Neural cell (in vitro differentiated cells): ENCODE results near the gene ARL4C. TPM values are rescaled to one million over a fixed set of nuclear protein-coding genes. Genes with fewer than 3 reads are reported as not detected.

Experiments used
- H2AFZ ChIP-seq: fragments of 200-600, 300-800 bp; sonication (generic), shearing (Covaris generic); 2 replicates; pipeline ENCODE4 v1.6.0; 2014; ENCODE audit warnings: low read depth, mild to moderate bottlenecking, antibody characterized with exemption, low read length, moderate library complexity
- H3F3A ChIP-seq: fragments of 200-600 bp; shearing (Covaris generic); 2 replicates; pipeline ENCODE4 v1.6.1; 2016; ENCODE audit warnings: mild to moderate bottlenecking, moderate library complexity, mixed read lengths, antibody characterized with exemption, low read length; ENCODE audit not compliant: insufficient read depth, poor library complexity, severe bottlenecking
- H3K27ac ChIP-seq: fragments of 200-600, 300-800 bp; sonication (generic), shearing (Covaris generic); 2 replicates; pipeline ENCODE4 v1.5.1; 2014; ENCODE audit warnings: mild to moderate bottlenecking, low read length, moderate library complexity
- H3K27me3 ChIP-seq: fragments of 300-800, 200-600 bp; sonication (generic), shearing (Covaris generic); 2 replicates; pipeline ENCODE4 v1.6.0; 2014; ENCODE audit warnings: mild to moderate bottlenecking, low read depth, low read length, moderate library complexity; ENCODE audit not compliant: insufficient read depth
- H3K36me3 ChIP-seq: fragments of 300-800, 200-600 bp; sonication (generic), shearing (Covaris generic); 2 replicates; pipeline ENCODE4 v1.5.1; 2014; ENCODE audit warnings: mild to moderate bottlenecking, antibody characterized with exemption, low read length, moderate library complexity; ENCODE audit not compliant: insufficient read depth
- H3K4me2 ChIP-seq: fragments of 300-800, 200-600 bp; sonication (generic), shearing (Covaris generic); 2 replicates; pipeline ENCODE4 v1.6.0; 2014; ENCODE audit warnings: mild to moderate bottlenecking, low read length
- H3K4me3 ChIP-seq: fragments of 300-800, 200-600 bp; sonication (generic), shearing (Covaris generic); 2 replicates; pipeline ENCODE4 v1.5.1; 2014; ENCODE audit warnings: mild to moderate bottlenecking, low read length, moderate library complexity
- H3K79me2 ChIP-seq: fragments of 200-600 bp; shearing (Covaris generic); replicated peaks from 2 replicates; pipeline ENCODE4 v1.6.0; 2014; ENCODE audit warnings: mild to moderate bottlenecking, low read length, moderate library complexity; ENCODE audit not compliant: insufficient read depth
- H3K9ac ChIP-seq: fragments of 300-800, 200-600 bp; sonication (generic), shearing (Covaris generic); 2 replicates; pipeline ENCODE4 v1.6.1; 2016; ENCODE audit warnings: mild to moderate bottlenecking, low read length, mixed read lengths
- H3K9me2 ChIP-seq: fragments of 200-600 bp; shearing (Covaris generic); 2 replicates; pipeline ENCODE4 v1.6.1; 2016; ENCODE audit warnings: mild to moderate bottlenecking, low read length, mixed read lengths; ENCODE audit not compliant: insufficient read depth
- H3K9me3 ChIP-seq: fragments of 200-600, 300-800 bp; sonication (generic), shearing (Covaris generic); 2 replicates; pipeline ENCODE4 v1.6.1; 2016; ENCODE audit warnings: mild to moderate bottlenecking, mixed run types, low read length, moderate library complexity, mixed read lengths
- H4K20me1 ChIP-seq: fragments of 200-600 bp; shearing (Covaris generic); 2 replicates; pipeline ENCODE4 v1.6.1; 2016; ENCODE audit warnings: mild to moderate bottlenecking, mixed run types; ENCODE audit not compliant: insufficient read depth
- CTCF ChIP-seq: fragments of 450-650 bp; IDR thresholded peaks from 2 replicates; pipeline ENCODE4 v1.5.1; 2014; ENCODE audit warnings: antibody characterized with exemption, mild to moderate bottlenecking, moderate library complexity; ENCODE audit not compliant: poor library complexity, severe bottlenecking
- EP300 ChIP-seq: fragments of 450-650 bp; conservative IDR thresholded peaks from 2 replicates; pipeline ENCODE4 v1.6.1; 2014; ENCODE audit warnings: antibody characterized with exemption, mild to moderate bottlenecking, moderate library complexity; ENCODE audit not compliant: poor library complexity, severe bottlenecking
- RAD21 ChIP-seq: fragments of 450-650 bp; conservative IDR thresholded peaks from 2 replicates; pipeline ENCODE4 v1.6.1; 2014; ENCODE audit warnings: antibody characterized with exemption, mild to moderate bottlenecking, moderate library complexity
- REST ChIP-seq: IDR thresholded peaks from 2 replicates; pipeline ENCODE4 v1.6.1; 2012; ENCODE audit warnings: borderline replicate concordance
- SMC3 ChIP-seq: fragments of 450-650 bp; conservative IDR thresholded peaks from 2 replicates; pipeline ENCODE4 v1.6.1; 2014; ENCODE audit warnings: antibody characterized with exemption, mild to moderate bottlenecking, moderate library complexity; ENCODE audit not compliant: poor library complexity
- TAF1 ChIP-seq: IDR thresholded peaks from 2 replicates; pipeline ENCODE4 v1.6.1; 2012; ENCODE audit warnings: low read depth
- polyA plus RNA-seq: library from polyadenylated mRNA; depleted of rRNA; stranded (reverse); fragments of >200 nt; gene quantifications from 2 replicates; pipeline ENCODE4 v1.2.3, GENCODE V29; 2014

Gene ARL4C
- polyA plus RNA-seq, 1 donor from 2014 or later, result 20.3 TPM

- no peak overlapping the region for H3K4me3 ChIP-seq
- no peaks in the 10 kb centered on the region for H4K20me1 ChIP-seq
- no peaks in the 10 kb centered on the region for H3K79me2 ChIP-seq
- H3K9ac ChIP-seq, result no peak overlapping the region
- no peaks in the 10 kb centered on the region for H3K36me3 ChIP-seq
- TF ChIP-seq CTCF, result no peak
- TF ChIP-seq REST, result no peak
- TF ChIP-seq TAF1, result no peak
- TF ChIP-seq EP300, result no peak
- no peak for TF ChIP-seq SMC3
- no peak for TF ChIP-seq RAD21
- no peak overlapping the region for H2AFZ ChIP-seq
- no peaks in the 10 kb centered on the region for H3K27me3 ChIP-seq
- no peak overlapping the region for H3K4me2 ChIP-seq
- no peaks in the 10 kb centered on the region for H3K9me3 ChIP-seq
- H3K27ac ChIP-seq, result peak overlapping the region; percentile 47
- H3F3A ChIP-seq, result no peaks in the 10 kb centered on the region
- H3K9me2 ChIP-seq, result no peaks in the 10 kb centered on the region
Measured at GRCh38 chr2:234536178-234536965, 39.5 kb upstream of the ARL4C start.

- no peak overlapping the region for H2AFZ ChIP-seq
- H3K4me3 ChIP-seq, result no peak overlapping the region
- no peak for TF ChIP-seq REST
- TF ChIP-seq EP300, result peak; percentile 14
- H3F3A ChIP-seq, result no peaks in the 10 kb centered on the region
- no peaks in the 10 kb centered on the region for H3K79me2 ChIP-seq
- H3K9me3 ChIP-seq, result no peaks in the 10 kb centered on the region
- H3K27me3 ChIP-seq, result no peaks in the 10 kb centered on the region
- no peak overlapping the region for H3K9ac ChIP-seq
- H3K9me2 ChIP-seq, result no peaks in the 10 kb centered on the region
- H3K27ac ChIP-seq, result peak overlapping the region; percentile 47
- H3K36me3 ChIP-seq, result no peaks in the 10 kb centered on the region
- H3K4me2 ChIP-seq, result no peak overlapping the region
- no peaks in the 10 kb centered on the region for H4K20me1 ChIP-seq
Measured at GRCh38 chr2:234535464-234535863, 38.6 kb upstream of the ARL4C start.
